ENCODE data around the gene OR7G2.

GRCh38 chr19:9150650-9151049 lies 43.4 kb upstream of the OR7G2 start:
- no peak for TF ChIP-seq CTCF (IDR thresholded peaks at IDR 0.05)
- no peak for TF ChIP-seq POLR2A (IDR thresholded peaks at IDR 0.05)

All from uterus (tissue), 2 donors.